Neuron (in vitro differentiated cells): ENCODE results near the gene PLAAT2.
"Not testable (repeated sequence)": the region's sequence is repeated elsewhere in the genome, so short reads cannot be mapped to it uniquely, and the experiment has no call there.

Experiments used
- H2AFZ ChIP-seq: one replicate; pipeline ENCODE4 v1.6.1; 2013; ENCODE audit warnings: low read depth, mild to moderate bottlenecking, inconsistent platforms, low read length, moderate library complexity
- H3K27me3 ChIP-seq: one replicate; pipeline ENCODE4 v1.6.1; 2013; ENCODE audit warnings: low read length; ENCODE audit not compliant: insufficient read depth
- H3K36me3 ChIP-seq: one replicate; pipeline ENCODE4 v1.6.1; 2013; ENCODE audit warnings: low read length; ENCODE audit not compliant: insufficient read depth
- H3K4me1 ChIP-seq: one replicate; pipeline ENCODE4 v1.6.1; 2013; ENCODE audit warnings: low read length; ENCODE audit not compliant: insufficient read depth
- H3K4me3 ChIP-seq: 2 replicates; pipeline ENCODE4 v1.5.1; 2013; ENCODE audit warnings: mild to moderate bottlenecking, low read length, moderate library complexity
- H3K9me3 ChIP-seq: one replicate; pipeline ENCODE4 v1.6.1; 2013; ENCODE audit warnings: low read length

Gene PLAAT2

GRCh38 chr11:63550156-63550700 is 13.0 kb downstream of the PLAAT2 start:
- not testable (repeated sequence) for H3K4me3 ChIP-seq, H3K27me3 ChIP-seq, H3K36me3 ChIP-seq, H2AFZ ChIP-seq, H3K9me3 ChIP-seq
- peaks cover 16% of the 10 kb centered on the region for H3K4me1 ChIP-seq

GRCh38 chr11:63549411-63549810 is 13.8 kb downstream of the PLAAT2 start:
- Histone ChIP-seq H3K36me3 (no peaks in the 10 kb centered on the region), H3K27me3 (no peaks in the 10 kb centered on the region), H3K4me3 (no peak overlapping the region)

GRCh38 chr11:63548178-63548577 is 15.0 kb downstream of the PLAAT2 start:
- Histone ChIP-seq H3K27me3 (no peaks in the 10 kb centered on the region), H3K4me3 (no peak overlapping the region), H2AFZ (no peak overlapping the region), H3K9me3 (no peaks in the 10 kb centered on the region), H3K36me3 (no peaks in the 10 kb centered on the region), H3K4me1 (no peaks in the 10 kb centered on the region)

More at GRCh38 chr11:63549411-63549810, 13.8 kb downstream of the PLAAT2 start:
- peaks cover 9% of the 10 kb centered on the region for H3K4me1 ChIP-seq
- H2AFZ ChIP-seq = no peak overlapping the region
- H3K9me3 ChIP-seq = no peaks in the 10 kb centered on the region

GRCh38 chr11:63547061-63547460 is 16.1 kb downstream of the PLAAT2 start:
- Histone ChIP-seq H3K9me3 (no peaks in the 10 kb centered on the region), H2AFZ (no peak overlapping the region), H3K27me3 (no peaks in the 10 kb centered on the region), H3K36me3 (no peaks in the 10 kb centered on the region), H3K4me1 (no peaks in the 10 kb centered on the region), H3K4me3 (no peak overlapping the region)

GRCh38 chr11:63543711-63544110 is 19.5 kb downstream of the PLAAT2 start:
- Histone ChIP-seq H2AFZ (no peak overlapping the region), H3K36me3 (no peaks in the 10 kb centered on the region), H3K4me1 (no peaks in the 10 kb centered on the region), H3K27me3 (no peaks in the 10 kb centered on the region), H3K4me3 (no peak overlapping the region), H3K9me3 (no peaks in the 10 kb centered on the region)

- H3K4me1 ChIP-seq, H3K27me3 ChIP-seq, H3K36me3 ChIP-seq, H3K9me3 ChIP-seq, H3K4me3 ChIP-seq, H2AFZ ChIP-seq: not testable (repeated sequence)
Observed at GRCh38 chr11:63542506-63542905, 20.7 kb downstream of the PLAAT2 start.

GRCh38 chr11:63537293-63538101 is 25.7 kb downstream of the PLAAT2 start:
- H3K4me1 ChIP-seq = peaks cover 3% of the 10 kb centered on the region
- H2AFZ ChIP-seq = no peak overlapping the region
- no peaks in the 10 kb centered on the region for H3K36me3 ChIP-seq
- peaks cover 10% of the 10 kb centered on the region for H3K27me3 ChIP-seq
- no peak overlapping the region for H3K4me3 ChIP-seq
- no peaks in the 10 kb centered on the region for H3K9me3 ChIP-seq

- Histone ChIP-seq H3K36me3 (no peaks in the 10 kb centered on the region), H3K9me3 (no peaks in the 10 kb centered on the region), H2AFZ (no peak within 1 kb of the TSS), H3K4me1 (peaks cover 7% of the 10 kb centered on the region), H3K4me3 (no peak within 1 kb of the TSS), H3K27me3 (peaks cover 10% of the 10 kb centered on the region)
Observed at GRCh38 chr11:63536669-63537292, 26.4 kb downstream of the PLAAT2 start, which contains the start of gene PLAAT4. Gene PLAAT4 (plus strand): TSS chr11:63536808. CDS start chr11:63536869, 61 bp downstream.

- Histone ChIP-seq H3K27me3 (peaks cover 10% of the 10 kb centered on the region), H3K36me3 (no peaks in the 10 kb centered on the region), H2AFZ (no peak overlapping the region), H3K4me3 (no peak overlapping the region), H3K4me1 (peaks cover 7% of the 10 kb centered on the region), H3K9me3 (no peaks in the 10 kb centered on the region)
Observed at GRCh38 chr11:63535734-63536133, 27.4 kb downstream of the PLAAT2 start.

- Histone ChIP-seq H2AFZ (no peak overlapping the region), H3K27me3 (peaks cover 10% of the 10 kb centered on the region), H3K4me3 (no peak overlapping the region), H3K4me1 (peaks cover 7% of the 10 kb centered on the region), H3K9me3 (no peaks in the 10 kb centered on the region), H3K36me3 (no peaks in the 10 kb centered on the region)
Observed at GRCh38 chr11:63534895-63535461, 28.2 kb downstream of the PLAAT2 start.

- H3K9me3 ChIP-seq = no peaks in the 10 kb centered on the region
- no peak overlapping the region for H2AFZ ChIP-seq
- peaks cover 7% of the 10 kb centered on the region for H3K4me1 ChIP-seq
- no peak overlapping the region for H3K4me3 ChIP-seq
- no peaks in the 10 kb centered on the region for H3K36me3 ChIP-seq
- H3K27me3 ChIP-seq = peaks cover 14% of the 10 kb centered on the region
Observed at GRCh38 chr11:63534076-63534475, 29.1 kb downstream of the PLAAT2 start.

- peaks cover 7% of the 10 kb centered on the region for H3K4me1 ChIP-seq
- no peak overlapping the region for H2AFZ ChIP-seq
- H3K27me3 ChIP-seq = peaks cover 16% of the 10 kb centered on the region
- H3K9me3 ChIP-seq = no peaks in the 10 kb centered on the region
- H3K36me3 ChIP-seq = no peaks in the 10 kb centered on the region
- no peak overlapping the region for H3K4me3 ChIP-seq
Observed at GRCh38 chr11:63532799-63533475, 30.2 kb downstream of the PLAAT2 start.

GRCh38 chr11:63532117-63532516 is 31.1 kb downstream of the PLAAT2 start:
- Histone ChIP-seq H3K27me3 (peaks cover 16% of the 10 kb centered on the region), H3K4me3 (no peak overlapping the region), H2AFZ (no peak overlapping the region), H3K4me1 (peaks cover 7% of the 10 kb centered on the region), H3K9me3 (no peaks in the 10 kb centered on the region), H3K36me3 (no peaks in the 10 kb centered on the region)
